ENCODE data around the gene NTN1. TPM values are rescaled to one million over a fixed set of nuclear protein-coding genes. Genes with fewer than 3 reads are reported as not detected.

Gene NTN1
- total RNA-seq, 2 experiments from 2014 or later = 0.29 to 0.31 TPM

- no peaks in the 10 kb centered on the region for H3K36me3 Mint-ChIP-seq
- no peak overlapping the region for H3K4me3 Mint-ChIP-seq
- ChIA-PET POLR2A (no interaction called here), CTCF (no interaction called here)
- H3K4me1 Mint-ChIP-seq (ENCODE audit: low read depth) = peaks cover 10% of the 10 kb centered on the region
- H3K9me3 Mint-ChIP-seq = peaks cover under 1% of the 10 kb centered on the region
- DNase-seq = peak; percentile 22
- H3K27me3 Mint-ChIP-seq = peaks cover 19% of the 10 kb centered on the region
- no peak overlapping the region for H3K27ac Mint-ChIP-seq
- intact Hi-C loops (cut with micrococcal nuclease) = loop anchor here (5.0 kb wide), 1 partner anchor 148 kb away; no protein-coding TSS in a partner anchor
These were observed 102.6 kb downstream of the NTN1 start for GRCh38 chr17:9123594-9124553.

- Mint-ChIP-seq H3K4me1 (ENCODE audit: low read depth) (peaks cover 10% of the 10 kb centered on the region), H3K27me3 (peaks cover 19% of the 10 kb centered on the region), H3K27ac (no peak overlapping the region), H3K9me3 (no peaks in the 10 kb centered on the region), H3K36me3 (no peaks in the 10 kb centered on the region), H3K4me3 (no peak overlapping the region)
- DNase-seq = no peak
- ChIA-PET CTCF (no interaction called here), POLR2A (no interaction called here)
- intact Hi-C loops (cut with micrococcal nuclease) = loop anchor here (5.0 kb wide), 1 partner anchor 148 kb away; no protein-coding TSS in a partner anchor
These were observed 103.2 kb downstream of the NTN1 start for GRCh38 chr17:9124554-9124935.

GRCh38 chr17:9125722-9126121, 104.4 kb downstream of the NTN1 start:
- H3K36me3 Mint-ChIP-seq = no peaks in the 10 kb centered on the region
- peaks cover 18% of the 10 kb centered on the region for H3K27me3 Mint-ChIP-seq
- ChIA-PET CTCF (no interaction called here), POLR2A (no interaction called here)
- no peak overlapping the region for H3K27ac Mint-ChIP-seq
- intact Hi-C loops (cut with micrococcal nuclease) = no loop called here
- peaks cover 10% of the 10 kb centered on the region for H3K4me1 Mint-ChIP-seq (ENCODE audit: low read depth)
- H3K9me3 Mint-ChIP-seq = no peaks in the 10 kb centered on the region
- no peak for DNase-seq
- H3K4me3 Mint-ChIP-seq = no peak overlapping the region

GRCh38 chr17:9127340-9127739, 106.0 kb downstream of the NTN1 start:
- intact Hi-C loops (cut with micrococcal nuclease) = no loop called here
- Mint-ChIP-seq H3K27ac (no peak overlapping the region), H3K9me3 (no peaks in the 10 kb centered on the region), H3K4me1 (ENCODE audit: low read depth) (peaks cover 10% of the 10 kb centered on the region), H3K4me3 (no peak overlapping the region), H3K27me3 (peaks cover 12% of the 10 kb centered on the region), H3K36me3 (no peaks in the 10 kb centered on the region)
- POLR2A ChIA-PET = no interaction called here
- DNase-seq = no peak
- CTCF ChIA-PET = no interaction called here

GRCh38 chr17:9131371-9131770, 110.1 kb downstream of the NTN1 start:
- H3K27me3 Mint-ChIP-seq = peaks cover 5% of the 10 kb centered on the region
- no peaks in the 10 kb centered on the region for H3K36me3 Mint-ChIP-seq
- no peaks in the 10 kb centered on the region for H3K9me3 Mint-ChIP-seq
- ChIA-PET POLR2A (no interaction called here), CTCF (no interaction called here)
- no peak overlapping the region for H3K4me3 Mint-ChIP-seq
- no peak overlapping the region for H3K27ac Mint-ChIP-seq
- DNase-seq = no peak
- H3K4me1 Mint-ChIP-seq (ENCODE audit: low read depth) = no peaks in the 10 kb centered on the region
- intact Hi-C loops (cut with micrococcal nuclease) = no loop called here

- Mint-ChIP-seq H3K27ac (no peak overlapping the region), H3K9me3 (no peaks in the 10 kb centered on the region), H3K27me3 (peaks cover 2% of the 10 kb centered on the region), H3K4me1 (ENCODE audit: low read depth) (no peaks in the 10 kb centered on the region), H3K4me3 (no peak overlapping the region), H3K36me3 (no peaks in the 10 kb centered on the region)
- POLR2A ChIA-PET = no interaction called here
- CTCF ChIA-PET = no interaction called here
- no peak for DNase-seq
- intact Hi-C loops (cut with micrococcal nuclease) = no loop called here
These were observed 111.0 kb downstream of the NTN1 start for GRCh38 chr17:9132291-9132690.

GRCh38 chr17:9132944-9133610, 111.8 kb downstream of the NTN1 start:
- H3K36me3 Mint-ChIP-seq = no peaks in the 10 kb centered on the region
- peaks cover 2% of the 10 kb centered on the region for H3K4me1 Mint-ChIP-seq (ENCODE audit: low read depth)
- H3K27ac Mint-ChIP-seq = no peak overlapping the region
- no peak overlapping the region for H3K4me3 Mint-ChIP-seq
- ChIA-PET POLR2A (no interaction called here), CTCF (no interaction called here)
- peaks cover 2% of the 10 kb centered on the region for H3K27me3 Mint-ChIP-seq
- no peak for DNase-seq
- no peaks in the 10 kb centered on the region for H3K9me3 Mint-ChIP-seq
- intact Hi-C loops (cut with micrococcal nuclease) = no loop called here

- Mint-ChIP-seq H3K9me3 (no peaks in the 10 kb centered on the region), H3K27ac (no peak overlapping the region), H3K4me1 (ENCODE audit: low read depth) (peaks cover 2% of the 10 kb centered on the region), H3K27me3 (peaks cover 2% of the 10 kb centered on the region), H3K4me3 (no peak overlapping the region), H3K36me3 (no peaks in the 10 kb centered on the region)
- intact Hi-C loops (cut with micrococcal nuclease) = no loop called here
- DNase-seq = no peak
- POLR2A ChIA-PET = no interaction called here
- CTCF ChIA-PET = no interaction called here
These were observed 116.9 kb downstream of the NTN1 start for GRCh38 chr17:9138161-9138717.

GRCh38 chr17:9139695-9140094, 118.4 kb downstream of the NTN1 start:
- no peak for DNase-seq
- no peak overlapping the region for H3K4me3 Mint-ChIP-seq
- peaks cover 2% of the 10 kb centered on the region for H3K4me1 Mint-ChIP-seq (ENCODE audit: low read depth)
- ChIA-PET CTCF (no interaction called here), POLR2A (no interaction called here)
- intact Hi-C loops (cut with micrococcal nuclease) = no loop called here
- H3K9me3 Mint-ChIP-seq = no peaks in the 10 kb centered on the region
- H3K36me3 Mint-ChIP-seq = no peaks in the 10 kb centered on the region
- peaks cover 2% of the 10 kb centered on the region for H3K27me3 Mint-ChIP-seq
- H3K27ac Mint-ChIP-seq = no peak overlapping the region

GRCh38 chr17:9140550-9141424, 119.5 kb downstream of the NTN1 start:
- H3K9me3 Mint-ChIP-seq = no peaks in the 10 kb centered on the region
- H3K4me1 Mint-ChIP-seq (ENCODE audit: low read depth) = peaks cover 2% of the 10 kb centered on the region
- H3K27me3 Mint-ChIP-seq = peaks cover 2% of the 10 kb centered on the region
- no peak overlapping the region for H3K27ac Mint-ChIP-seq
- POLR2A ChIA-PET = no interaction called here
- CTCF ChIA-PET = no interaction called here
- H3K4me3 Mint-ChIP-seq = no peak overlapping the region
- no peak for DNase-seq
- intact Hi-C loops (cut with micrococcal nuclease) = no loop called here
- H3K36me3 Mint-ChIP-seq = no peaks in the 10 kb centered on the region

- H3K36me3 Mint-ChIP-seq = no peaks in the 10 kb centered on the region
- CTCF ChIA-PET = no interaction called here
- no peak overlapping the region for H3K27ac Mint-ChIP-seq
- no peaks in the 10 kb centered on the region for H3K9me3 Mint-ChIP-seq
- H3K4me3 Mint-ChIP-seq = no peak overlapping the region
- H3K4me1 Mint-ChIP-seq (ENCODE audit: low read depth) = peaks cover 2% of the 10 kb centered on the region
- intact Hi-C loops (cut with micrococcal nuclease) = no loop called here
- POLR2A ChIA-PET = no interaction called here
- no peak for DNase-seq
- H3K27me3 Mint-ChIP-seq = peaks cover 2% of the 10 kb centered on the region
These were observed 120.1 kb downstream of the NTN1 start for GRCh38 chr17:9141425-9141753.

GRCh38 chr17:9142772-9143494, 121.6 kb downstream of the NTN1 start:
- CTCF ChIA-PET = no interaction called here
- no peaks in the 10 kb centered on the region for H3K27me3 Mint-ChIP-seq
- no peaks in the 10 kb centered on the region for H3K36me3 Mint-ChIP-seq
- no peak for DNase-seq
- POLR2A ChIA-PET = no interaction called here
- intact Hi-C loops (cut with micrococcal nuclease) = no loop called here
- no peaks in the 10 kb centered on the region for H3K4me1 Mint-ChIP-seq (ENCODE audit: low read depth)
- no peak overlapping the region for H3K4me3 Mint-ChIP-seq
- no peaks in the 10 kb centered on the region for H3K9me3 Mint-ChIP-seq
- no peak overlapping the region for H3K27ac Mint-ChIP-seq

All from activated CD4-positive, alpha-beta memory T cell treated with anti-CD3 and anti-CD28 coated beads for 36 hours (primary cell).